ENCODE measurements around the gene IZUMO1R.
"Not testable (repeated sequence)": the region's sequence is repeated elsewhere in the genome, so short reads cannot be mapped to it uniquely, and the experiment has no call there.

IZUMO1R gene

DNA sequence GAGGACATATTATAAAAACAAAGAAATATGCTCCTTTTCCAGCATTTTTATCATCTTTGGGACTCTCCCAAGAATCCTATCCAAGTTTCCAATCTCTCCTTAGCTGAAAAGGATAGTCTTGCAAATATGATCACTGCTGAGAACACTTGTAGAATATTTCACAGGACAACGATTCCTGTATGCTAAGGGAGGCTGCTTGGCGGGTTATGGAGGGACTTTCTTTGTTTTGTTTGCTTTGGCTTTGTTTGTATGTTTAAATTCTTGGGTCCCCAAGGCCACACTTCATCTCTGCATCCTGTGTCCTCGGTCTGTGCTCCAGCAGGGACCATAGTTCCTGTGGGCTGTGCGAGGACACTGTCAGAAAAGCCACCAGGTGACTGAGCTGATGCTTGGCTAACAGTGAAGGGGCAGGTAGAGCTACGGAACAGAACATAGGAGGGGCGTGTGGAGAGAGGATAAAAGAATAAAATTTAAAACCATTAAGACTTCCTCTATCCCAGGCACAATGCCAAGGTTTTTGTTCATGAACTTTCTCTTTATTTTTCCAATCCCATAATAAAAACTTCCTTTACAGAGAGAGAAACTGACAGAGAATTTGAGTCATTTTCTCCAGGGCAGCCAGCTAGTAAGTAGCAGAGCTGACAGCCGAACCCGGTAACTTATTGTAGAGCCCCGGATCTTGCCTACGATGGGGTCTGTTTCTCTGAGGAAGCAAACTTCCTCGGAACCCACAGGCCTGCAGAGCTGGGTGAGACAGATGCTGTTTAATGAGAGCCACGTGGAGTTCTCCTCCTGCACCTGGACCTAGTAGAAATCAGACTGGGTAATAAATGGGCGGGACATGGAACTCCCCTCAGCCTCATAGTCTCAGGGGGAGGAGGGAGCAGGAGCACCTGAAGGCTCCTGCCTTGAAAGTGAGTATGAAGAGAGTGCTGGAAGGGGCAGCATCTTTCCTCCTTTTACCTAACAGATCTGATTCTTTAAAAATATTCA is at the start of gene IZUMO1R:
Gene IZUMO1R, plus strand, starts transcription at position 615 of the 993 bp plus-strand sequence. CDS start 1,057 bp downstream, outside the sequence.
- no peak for DNase-seq

DNA sequence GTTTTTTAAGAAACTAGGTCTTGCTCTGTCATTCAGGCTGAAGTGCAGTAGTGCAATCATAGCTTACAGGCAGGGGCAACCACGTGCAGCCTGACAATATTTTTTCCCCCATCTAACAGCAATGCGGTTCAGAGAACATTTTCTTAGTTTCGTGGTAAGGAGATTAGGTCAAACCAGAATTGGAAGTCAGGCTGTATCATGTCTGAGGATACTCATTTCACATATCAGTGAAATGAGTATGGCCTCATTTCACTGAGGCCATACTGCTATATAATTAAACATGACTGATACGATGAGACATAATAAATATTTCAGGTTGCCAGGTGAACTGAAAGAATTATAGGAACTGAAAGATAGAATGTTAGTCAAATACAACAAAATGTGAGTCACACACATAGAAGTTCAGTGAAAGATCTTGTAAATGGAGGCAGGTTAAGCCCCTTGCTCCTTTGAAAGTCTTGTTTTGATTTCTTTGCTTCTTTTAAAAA is 32.5 kb upstream of the IZUMO1R start:
- no peak for DNase-seq

DNA sequence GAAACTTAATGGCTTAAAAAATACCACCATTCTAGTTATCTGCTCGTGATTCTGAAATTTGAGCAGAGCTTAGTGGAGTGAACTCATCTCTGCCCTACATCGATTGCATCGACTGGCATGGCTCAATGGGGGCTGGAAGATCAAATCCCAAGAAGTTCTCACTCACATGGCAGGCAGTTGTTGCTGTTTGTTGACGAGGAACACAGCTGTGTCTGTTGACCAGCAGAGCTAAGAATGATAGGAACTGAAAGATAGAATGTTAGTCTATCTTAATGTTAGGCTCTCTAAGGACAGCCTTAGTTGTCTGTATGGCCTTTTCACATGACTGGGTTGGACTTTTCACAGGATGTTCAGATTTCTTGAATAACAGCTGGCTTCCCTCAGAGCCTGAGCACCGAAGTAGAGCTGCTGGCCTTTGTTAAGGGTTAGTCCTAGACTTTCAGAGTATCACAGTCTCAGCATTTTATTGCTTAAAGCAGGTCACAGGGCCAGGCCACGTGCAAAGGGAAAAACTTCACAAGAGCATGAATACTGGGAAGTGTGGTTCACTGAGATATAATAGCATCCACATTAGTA is 31.6 kb upstream of the IZUMO1R start:
- no peak for DNase-seq

DNA sequence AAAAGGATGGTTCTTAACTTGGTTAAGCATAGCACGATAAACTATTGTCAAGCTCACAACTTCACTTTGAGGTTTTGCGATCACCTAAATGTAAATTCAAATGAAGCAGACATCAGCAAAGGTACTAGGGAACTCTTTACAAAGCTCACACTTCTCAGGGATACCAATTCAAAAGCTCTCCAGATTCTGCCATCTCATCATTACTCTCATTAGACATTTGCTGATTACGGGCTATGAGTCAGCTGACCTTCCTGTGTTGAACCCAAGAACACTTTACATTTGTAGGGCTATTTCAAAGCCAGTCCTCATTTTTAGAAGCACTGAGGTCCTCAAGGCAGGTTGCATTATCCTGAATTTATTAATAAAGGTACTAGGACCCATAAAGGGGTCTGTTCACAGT is 28.4 kb upstream of the IZUMO1R start:
- DNase-seq: no peak

DNA sequence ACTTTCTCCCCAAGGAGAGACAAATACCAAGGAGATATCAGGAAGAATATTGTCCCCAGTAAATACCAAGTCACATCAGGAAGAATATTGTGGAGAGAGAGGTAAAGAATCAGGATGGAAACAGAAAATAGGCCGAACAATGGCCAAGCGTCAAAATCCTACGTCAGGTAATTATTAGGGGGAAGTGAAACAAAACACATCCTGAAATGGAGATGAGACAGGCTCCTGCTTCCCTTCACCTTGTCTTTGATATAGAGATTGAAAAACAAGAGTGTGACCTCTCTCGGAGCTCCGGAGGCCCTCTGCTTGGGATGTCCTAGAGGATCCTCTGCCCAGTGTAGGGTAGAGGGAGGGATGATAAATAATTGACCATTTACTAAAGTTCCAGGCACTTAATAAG is 27.4 kb upstream of the IZUMO1R start:
- no peak for DNase-seq

DNA sequence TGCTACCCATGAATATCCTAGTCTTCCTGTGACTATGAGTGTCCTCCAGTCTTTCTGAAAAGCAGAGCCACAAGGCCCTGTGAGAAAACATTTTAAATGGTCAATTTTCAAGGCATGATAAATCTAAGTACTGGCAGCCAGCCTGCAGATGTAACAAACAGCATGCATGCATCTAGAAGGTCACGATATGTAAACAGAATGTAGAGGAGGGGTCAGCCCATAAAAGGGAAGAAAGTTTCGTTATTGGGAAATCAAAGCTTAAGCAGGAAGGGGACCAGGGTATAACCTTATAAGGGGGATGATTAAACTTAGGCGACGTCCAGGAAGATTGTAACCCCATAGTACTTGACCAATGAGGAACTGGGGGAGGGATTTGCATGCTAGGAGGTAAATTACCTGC is 26.2 kb upstream of the IZUMO1R start:
- DNase-seq: not testable (repeated sequence)

DNA sequence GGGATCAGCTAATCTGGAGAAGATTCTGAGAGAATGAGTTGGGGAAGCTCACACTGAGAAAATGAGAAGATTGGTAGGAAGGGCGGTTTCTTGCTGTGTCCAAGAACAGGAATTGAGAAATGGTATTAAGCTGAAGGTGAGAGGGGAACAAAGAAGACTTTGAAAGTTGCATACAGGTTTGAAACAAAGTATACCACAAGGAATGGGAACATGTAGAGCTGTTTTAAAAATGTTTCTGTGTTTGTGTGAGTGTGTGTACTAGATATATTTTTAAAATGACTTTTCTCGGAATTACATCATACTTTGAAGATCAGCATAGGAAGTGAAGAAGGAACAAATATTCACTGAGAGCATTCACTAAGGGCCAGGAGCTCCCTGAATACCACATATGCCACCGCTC is 24.4 kb upstream of the IZUMO1R start:
- no peak for DNase-seq

DNA sequence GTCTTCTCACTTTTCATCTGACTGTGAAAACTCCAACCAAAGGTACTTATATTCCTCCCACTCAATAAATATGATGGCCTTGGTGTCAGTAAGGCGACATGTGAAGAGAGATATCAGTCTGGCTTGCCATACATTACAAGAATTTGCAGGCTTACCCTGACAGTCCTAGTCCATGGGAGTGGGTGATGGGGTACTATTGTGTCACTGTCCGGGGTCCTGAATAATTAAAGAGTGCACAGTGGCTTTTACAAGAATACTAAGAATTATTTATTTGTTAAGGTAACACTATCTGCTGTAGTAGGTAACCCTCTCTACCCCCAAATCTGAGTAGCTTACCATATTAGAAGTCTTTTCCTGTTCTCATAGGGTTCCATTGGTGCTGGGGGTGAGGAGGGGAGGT is 23.1 kb upstream of the IZUMO1R start:
- DNase-seq: no peak

DNA sequence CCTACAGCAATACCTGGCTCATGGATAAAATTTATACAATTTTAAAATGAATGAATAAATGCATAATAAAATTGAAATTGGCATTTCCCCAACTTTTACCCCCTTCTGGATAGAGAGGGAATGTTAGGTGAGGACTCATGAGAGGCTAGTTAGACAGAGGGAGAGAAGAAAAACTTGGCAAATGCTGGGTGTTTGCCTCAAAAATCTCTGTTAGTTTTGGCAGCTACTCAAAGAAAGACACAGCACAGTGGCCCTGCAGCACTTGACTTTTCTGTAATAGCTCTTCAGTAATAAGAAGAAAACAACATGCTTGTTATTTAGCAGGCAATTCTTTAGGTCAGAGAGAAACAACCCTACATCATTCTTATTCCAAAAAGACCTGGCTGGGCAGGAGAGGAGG is 20.7 kb upstream of the IZUMO1R start:
- DNase-seq: no peak

DNA sequence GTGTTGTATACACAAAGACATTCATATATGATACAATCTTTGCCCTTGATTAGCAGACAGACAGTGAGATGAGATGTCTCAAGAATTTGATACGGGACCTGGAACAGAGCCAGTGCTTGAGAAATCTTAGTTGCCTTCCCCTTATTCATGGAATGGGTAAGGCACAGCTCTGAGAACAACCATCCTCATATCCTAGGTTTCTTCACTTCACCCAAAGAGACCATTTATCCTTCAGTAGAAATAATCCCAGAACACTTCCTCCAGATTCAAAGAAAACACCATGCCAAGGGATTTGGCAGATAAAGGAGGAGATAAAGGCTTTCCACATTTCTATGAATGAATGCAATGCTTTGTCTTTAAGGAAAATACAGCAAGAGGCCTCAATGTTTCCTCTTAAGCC is 8.8 kb upstream of the IZUMO1R start:
- no peak for DNase-seq

DNA sequence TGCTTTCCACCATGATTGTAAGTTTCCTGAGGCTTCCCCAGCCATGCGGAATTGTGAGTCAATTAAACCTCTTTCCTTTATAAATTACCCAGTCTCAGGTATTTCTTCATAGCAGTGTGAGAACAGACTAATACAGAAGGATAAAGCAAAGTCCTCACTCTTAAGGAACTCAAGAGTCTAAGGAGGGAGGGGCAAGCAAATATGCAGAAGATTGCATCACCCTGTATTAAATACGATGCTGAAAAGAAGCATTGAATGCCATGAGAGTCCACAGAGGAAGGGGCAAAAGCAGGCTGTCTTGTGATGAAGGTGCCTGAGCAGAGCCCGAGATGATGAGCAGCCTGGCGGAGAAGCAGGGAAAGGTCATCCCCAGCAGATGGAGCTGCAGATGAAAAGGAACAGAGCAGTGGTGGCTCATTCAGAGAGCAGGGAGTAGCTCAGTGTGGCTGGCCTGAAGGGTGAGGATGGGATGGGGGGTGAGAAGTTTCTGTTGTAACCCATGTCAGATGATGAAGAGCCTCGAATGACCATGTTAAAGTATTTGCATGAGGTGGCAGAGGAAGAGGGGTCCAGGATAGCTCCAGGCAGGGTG is 6.3 kb upstream of the IZUMO1R start:
- DNase-seq: no peak

DNA sequence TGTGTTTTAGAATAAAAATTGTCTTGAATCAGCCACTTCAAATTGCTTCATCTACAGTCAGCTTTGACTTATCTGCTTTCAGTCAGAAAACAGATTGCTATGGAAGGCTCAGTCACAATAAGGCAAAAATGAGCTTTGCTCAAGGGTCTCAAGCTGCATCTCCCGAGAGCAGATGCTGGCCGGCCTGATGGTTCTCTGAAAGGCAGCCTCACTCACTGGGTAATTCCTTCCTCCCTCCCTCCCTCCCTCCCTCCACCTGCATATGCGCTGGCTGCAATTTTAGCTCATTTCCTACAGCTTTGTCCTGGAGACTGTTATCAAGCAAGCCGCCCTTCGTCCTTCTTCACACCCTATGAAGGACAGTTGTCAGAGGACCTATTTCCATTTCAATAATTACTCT is 1.6 kb upstream of the IZUMO1R start:
- peak; percentile 28 for DNase-seq

DNA sequence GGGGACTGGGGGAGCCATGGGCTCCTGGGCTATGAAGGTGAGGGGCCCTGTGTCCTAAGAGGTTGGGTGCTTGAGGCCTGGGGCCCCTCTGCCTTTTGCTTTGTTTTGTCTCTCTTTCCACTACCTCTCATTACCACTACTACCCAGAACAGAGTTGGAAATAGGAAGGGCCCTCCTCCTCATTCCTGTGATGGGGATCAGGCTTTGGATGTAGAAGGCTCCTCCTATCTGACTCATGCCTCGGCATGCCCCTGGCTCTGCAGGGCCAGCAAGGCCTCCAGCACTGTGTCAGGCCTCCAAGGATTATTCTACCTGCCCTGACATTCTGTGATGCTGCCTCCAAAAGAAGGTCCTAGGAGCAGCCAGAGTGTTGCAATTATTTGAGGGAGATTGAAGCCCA is 766 bp downstream of the IZUMO1R start:
- DNase-seq: no peak

DNA sequence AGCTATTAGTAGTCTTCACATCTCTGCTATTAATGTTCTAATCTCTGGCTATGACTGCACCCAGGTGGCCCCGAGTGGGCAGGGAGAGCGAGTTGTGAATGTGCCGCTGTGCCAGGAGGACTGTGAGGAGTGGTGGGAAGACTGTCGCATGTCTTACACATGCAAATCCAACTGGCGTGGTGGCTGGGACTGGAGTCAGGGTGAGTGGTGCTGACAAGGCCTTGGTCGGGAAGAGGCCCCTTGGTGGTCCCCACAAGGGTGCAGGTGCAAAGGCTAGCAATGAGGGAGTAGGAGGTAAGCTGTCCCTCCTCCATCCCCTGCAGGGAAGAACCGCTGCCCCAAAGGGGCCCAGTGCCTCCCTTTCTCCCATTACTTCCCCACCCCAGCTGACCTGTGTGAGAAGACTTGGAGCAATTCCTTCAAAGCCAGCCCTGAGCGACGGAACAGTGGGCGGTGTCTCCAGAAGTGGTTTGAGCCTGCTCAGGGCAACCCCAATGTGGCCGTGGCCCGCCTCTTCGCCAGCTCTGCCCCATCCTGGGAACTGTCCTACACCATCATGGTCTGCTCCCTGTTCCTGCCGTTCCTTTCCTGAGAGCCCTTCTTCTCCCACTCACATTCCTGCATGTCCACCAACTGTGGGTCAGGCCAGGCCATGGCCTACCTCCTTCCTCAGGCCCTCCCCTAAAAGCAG is 2.9 kb downstream of the IZUMO1R start:
- DNase-seq: no peak

DNA sequence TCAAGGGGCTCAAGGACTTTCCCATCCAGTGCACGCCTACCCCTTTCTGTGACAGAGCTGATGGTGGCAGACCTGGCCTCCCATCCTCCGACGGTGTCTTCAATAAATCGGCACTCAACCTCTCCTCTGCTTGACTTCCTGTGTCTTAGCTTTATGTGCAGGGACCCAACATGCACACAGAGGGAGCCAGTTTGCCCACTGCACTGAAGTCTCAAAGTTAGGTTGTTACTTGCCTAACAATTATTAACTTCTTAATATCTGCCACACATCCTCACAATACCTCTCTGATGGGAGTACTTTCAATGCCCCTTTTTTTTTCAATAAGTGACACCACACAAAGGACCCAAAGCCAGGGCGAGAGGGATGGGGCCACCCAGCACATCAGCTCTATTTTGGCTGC is 3.6 kb downstream of the IZUMO1R start:
- no peak for DNase-seq

DNA sequence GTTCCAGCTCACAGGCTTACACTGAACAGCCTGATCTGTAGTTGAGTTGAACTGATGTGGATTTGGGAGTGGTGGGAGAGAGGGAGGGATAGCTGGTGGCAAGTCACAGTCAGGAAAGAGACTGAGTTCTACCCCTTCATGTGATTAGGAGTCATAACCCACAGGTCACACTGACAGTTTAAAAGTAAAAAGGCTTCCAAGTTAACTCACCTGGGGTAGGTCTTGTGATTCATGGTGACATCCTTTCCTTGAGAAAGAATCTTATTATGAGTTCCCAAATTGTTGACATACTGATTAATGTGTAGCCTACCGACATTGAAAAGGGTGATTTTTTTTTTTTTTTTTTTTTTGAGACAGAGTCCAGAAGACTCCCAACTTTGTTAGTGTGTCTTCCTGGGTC is 5.4 kb downstream of the IZUMO1R start:
- DNase-seq: no peak

DNA sequence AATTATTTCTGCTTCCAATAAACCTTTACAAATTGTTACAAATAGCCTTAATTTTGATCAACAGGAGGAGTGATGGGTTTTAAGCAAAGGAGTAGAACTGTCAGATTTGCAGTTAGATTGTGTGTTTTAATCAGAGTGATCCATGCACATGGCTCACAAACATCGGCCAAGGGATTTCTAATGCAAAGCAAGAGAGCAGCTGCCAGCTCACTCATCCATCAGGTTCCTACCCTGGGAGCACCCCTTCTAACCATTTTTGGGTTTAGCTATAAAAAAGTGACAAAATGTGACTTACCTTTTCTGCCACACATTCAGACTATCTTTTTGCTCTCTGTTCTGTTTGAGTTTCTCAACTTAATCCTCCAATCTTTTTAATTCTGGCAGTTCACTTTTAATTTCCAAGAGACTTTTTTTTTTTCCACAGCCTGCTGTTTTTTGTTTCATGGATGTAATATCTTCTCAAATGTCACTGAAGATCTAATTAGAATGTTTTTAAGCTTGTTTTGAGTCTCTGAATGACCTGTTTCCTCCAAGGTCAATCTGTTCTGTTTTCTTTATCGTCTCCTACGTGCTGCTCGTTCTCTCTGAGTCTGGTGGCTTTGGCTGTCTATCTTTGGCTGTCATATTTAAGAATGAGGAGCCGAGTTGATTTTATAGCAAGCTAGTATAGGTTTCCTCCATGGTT is 6.0 kb downstream of the IZUMO1R start:
- peak; percentile 21 for DNase-seq

DNA sequence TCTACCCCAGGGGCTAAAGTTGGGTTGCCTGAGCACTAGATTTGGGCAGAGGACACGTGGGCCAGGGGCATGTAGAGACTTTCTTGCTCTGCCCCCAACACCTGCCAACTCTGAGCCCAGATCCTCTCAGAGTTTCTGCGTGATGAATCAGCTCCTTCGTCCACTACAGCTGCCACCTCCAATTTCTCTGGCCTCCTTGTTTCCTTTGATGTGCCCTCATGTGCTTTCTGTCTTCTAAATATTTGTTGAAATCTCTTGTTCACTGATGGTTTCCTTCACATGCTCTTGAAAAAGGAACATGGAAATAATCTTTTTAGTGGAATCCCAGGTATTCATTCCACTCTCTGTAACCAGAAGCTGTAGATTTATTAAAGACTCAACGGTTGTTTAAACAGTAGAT is 8.0 kb downstream of the IZUMO1R start:
- no peak for DNase-seq

DNA sequence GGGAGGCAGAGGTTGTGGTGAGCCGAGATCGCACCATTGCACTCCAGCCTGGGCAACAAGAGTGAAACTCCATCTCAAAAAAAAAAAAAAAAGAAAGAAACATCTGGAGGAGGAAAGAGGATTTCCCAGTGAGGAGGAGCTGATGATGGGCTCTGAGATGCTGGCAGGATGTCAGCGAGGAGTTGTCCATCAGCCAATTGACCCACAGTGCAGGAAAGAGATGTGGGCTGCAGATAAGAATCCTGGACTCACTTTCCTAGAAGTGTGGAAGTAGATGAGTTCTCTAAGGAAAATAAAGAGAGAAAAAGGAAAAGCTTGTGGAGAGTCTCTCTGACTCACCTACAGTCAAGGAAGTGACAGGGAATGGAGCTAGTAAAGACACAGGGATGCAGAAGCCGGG is 9.7 kb downstream of the IZUMO1R start:
- no peak for DNase-seq

DNA sequence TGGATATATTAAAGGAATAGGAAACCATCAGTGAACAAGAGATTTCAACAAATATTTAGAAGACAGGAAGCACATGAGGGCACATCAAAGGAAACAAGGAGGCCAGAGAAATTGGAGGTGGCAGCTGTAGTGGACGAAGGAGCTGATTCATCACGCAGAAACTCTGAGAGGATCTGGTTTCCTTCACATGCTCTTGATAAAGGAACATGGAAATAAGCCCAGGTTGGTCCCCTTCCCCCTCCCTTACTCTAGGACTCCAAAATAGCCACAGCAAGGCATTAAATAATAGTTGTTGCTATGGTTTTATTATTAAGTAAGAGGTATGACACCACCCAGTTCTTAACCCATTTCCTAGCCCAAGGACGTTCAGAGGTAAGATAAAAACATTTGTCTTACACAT is 11.3 kb downstream of the IZUMO1R start:
- DNase-seq: no peak

DNA sequence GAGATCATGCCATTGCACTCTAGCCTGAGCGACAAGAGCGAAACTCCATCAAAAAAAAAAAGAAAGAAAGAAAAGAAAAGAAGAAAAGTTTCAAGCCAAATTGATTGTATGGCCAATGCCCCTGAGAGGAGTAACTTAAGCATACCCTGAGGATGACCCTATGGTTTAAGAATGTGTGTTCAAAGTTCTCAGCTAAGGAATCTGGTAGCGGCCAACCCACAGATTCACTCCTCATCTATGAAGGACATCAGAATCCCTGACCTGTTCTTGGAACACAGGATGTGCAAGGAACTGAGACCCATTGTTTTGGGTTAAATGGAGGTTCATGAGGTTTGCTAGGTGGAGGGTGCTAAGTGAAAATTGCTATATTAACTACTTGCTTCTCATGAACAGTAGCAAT is 18.1 kb downstream of the IZUMO1R start:
- DNase-seq: no peak

DNA sequence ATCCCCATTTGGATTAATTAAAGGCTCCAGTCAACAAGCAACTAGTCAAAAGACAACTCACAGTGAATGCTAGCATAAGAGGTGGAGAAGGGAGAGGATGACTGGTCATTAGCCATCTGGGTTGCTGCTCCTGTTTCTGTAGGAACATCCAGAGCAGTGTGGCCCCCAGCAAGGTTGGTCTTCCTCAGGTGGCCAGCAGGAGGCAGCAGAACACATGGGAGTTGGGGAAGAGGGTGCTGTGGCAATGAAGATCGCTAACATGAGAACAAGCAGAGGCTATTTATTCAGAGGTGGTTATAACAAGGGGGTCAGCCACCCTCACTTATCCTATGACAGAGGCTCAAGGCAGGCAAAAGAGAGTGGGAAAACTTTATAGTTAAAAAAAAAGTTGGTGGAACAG is 21.3 kb downstream of the IZUMO1R start:
- no peak for DNase-seq

DNA sequence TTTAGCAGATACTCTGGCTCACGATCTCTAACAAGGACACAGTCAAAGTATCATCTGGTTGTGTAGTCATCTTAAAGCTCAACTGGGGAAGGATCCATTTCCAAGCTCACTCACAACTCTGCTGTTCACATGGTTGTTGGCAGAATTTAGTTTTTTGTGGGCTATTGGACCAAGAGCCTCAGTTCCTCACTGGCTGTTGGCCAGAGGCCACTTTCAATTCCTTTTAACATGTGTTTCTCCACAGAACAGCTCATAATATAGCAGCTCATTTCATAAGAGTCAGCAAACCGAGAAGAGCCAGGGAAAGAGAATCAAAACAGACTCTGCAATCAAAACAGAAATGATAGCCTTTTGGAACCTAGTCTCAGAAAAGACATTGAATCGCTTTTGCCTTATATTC is 22.6 kb downstream of the IZUMO1R start:
- DNase-seq: no peak
